ENCODE data around the gene FRAS1.

FRAS1 gene

DNA sequence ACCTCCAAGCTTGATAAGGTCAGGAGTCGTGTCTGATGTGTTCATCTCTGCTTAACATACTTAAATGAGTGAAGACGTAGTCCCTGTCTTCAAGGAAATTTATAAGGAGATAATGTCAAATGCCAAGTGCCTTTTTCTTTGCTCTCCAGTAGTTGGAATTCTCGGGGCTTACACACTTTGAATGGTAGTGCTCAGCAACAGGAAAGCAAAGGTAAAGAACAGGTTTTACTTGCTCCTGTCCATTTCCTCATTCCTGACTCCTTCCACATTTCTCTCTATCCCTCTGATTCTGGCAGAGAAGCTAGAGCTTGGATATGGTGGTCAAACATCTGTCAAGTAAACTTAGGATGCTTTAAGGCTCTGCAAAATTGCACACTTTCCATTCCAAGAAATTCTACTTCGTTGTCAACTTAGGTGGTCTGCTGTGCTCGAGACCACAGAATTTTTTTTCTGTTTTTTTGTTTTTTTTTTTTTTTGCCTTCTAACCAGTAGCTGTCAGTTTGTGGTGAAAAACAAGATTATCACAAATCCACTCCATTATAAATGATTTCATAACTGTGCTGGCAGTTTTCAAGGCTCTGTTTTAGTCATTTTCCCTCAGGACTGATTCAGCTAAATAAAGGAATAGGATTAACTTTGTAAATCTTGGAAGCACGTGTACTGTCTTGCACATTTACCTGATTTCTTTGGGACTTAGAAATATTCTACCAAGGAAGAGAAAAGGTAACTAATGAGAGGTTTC lies 313.7 kb downstream of the FRAS1 start:
- ChIA-PET POLR2A (no interaction called here), CTCF (no interaction called here)
- TF ChIP-seq, protein P1, sequence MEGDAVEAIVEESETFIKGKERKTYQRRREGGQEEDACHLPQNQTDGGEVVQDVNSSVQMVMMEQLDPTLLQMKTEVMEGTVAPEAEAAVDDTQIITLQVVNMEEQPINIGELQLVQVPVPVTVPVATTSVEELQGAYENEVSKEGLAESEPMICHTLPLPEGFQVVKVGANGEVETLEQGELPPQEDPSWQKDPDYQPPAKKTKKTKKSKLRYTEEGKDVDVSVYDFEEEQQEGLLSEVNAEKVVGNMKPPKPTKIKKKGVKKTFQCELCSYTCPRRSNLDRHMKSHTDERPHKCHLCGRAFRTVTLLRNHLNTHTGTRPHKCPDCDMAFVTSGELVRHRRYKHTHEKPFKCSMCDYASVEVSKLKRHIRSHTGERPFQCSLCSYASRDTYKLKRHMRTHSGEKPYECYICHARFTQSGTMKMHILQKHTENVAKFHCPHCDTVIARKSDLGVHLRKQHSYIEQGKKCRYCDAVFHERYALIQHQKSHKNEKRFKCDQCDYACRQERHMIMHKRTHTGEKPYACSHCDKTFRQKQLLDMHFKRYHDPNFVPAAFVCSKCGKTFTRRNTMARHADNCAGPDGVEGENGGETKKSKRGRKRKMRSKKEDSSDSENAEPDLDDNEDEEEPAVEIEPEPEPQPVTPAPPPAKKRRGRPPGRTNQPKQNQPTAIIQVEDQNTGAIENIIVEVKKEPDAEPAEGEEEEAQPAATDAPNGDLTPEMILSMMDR (IDR thresholded peaks at IDR 0.05; ENCODE audit: control extremely low read depth, extremely low read depth, low read depth, missing control alignments), result no peak
- no peak for DNase-seq (ENCODE audit: extremely low spot score)

DNA sequence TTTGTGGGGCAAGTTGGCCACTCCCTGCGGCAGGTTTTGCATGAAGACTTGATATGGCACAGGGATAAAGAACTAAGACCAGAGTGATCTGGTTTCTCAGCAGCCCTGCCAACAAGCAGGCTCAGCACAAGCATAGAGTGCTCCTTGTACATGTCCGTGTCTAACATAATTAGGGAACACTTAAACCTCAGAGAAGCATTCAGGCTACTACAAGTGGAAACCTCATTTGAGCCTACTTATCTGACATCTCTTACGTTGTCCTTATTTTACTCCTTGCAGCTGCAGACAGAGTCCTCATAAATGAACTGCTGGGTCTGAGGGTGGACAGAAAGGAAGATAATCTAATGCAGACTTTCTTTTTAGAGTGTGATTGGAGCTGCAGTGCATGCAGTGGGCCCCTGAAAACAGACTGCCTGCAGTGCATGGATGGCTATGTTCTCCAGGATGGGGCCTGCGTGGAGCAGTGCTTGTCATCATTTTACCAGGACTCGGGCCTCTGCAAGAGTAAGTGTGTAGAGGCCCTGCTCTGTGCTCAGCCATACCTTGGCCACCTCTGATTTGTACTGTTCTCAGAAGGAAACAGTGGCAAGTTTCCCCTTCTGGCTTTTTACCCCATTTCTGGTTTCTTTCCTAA lies 315.3 kb downstream of the FRAS1 start:
- no peak for DNase-seq (ENCODE audit: extremely low spot score)
- ChIA-PET CTCF (no interaction called here), POLR2A (no interaction called here)
- TF ChIP-seq, protein P1 (IDR thresholded peaks at IDR 0.05; ENCODE audit: control extremely low read depth, extremely low read depth, low read depth, missing control alignments), result no peak

DNA sequence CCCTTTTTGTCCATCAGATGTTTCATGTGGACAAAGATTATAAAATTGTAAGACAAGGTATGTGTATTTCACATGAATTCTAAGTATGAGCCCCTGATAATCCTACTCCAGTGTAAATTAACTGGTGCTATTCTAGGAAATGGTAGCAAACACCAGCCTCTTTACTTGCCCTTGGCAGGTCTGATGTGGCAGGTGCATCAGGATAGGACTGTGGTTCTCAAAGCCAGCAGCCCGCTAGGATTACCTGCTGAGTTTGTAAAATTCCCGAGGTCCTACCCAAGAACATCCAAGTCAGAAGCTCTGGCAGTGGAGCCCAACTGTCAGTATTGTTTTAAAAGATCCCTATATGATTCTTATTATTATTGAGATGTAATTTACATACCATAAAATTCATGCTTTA lies 320.4 kb downstream of the FRAS1 start:
- POLR2A ChIA-PET, result no interaction called here
- DNase-seq (ENCODE audit: extremely low spot score), result no peak
- TF ChIP-seq, protein P1 (IDR thresholded peaks at IDR 0.05; ENCODE audit: control extremely low read depth, extremely low read depth, low read depth, missing control alignments), result no peak
- CTCF ChIA-PET, result no interaction called here

DNA sequence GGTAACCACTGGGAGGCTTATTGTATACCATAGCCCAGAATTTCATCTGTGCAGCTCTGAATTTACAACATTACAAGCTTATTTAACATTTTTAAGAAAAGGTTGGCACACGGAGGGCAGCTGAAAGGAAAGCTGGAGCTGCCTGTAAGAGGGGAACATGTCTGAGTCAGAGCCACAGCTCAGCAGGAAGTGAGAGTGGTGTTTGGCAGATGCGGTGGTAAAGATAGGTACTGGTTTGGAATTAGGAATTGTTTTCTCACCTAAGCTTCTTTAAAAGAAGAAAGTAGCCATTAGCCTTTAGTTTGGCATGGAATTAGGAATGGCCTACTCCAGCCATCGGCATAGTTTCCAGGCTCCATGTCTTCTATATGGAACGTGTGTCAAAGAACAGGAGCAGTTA lies 321.9 kb downstream of the FRAS1 start:
- ChIA-PET CTCF (interaction anchor here (1.2 kb wide), 1 partner anchor 11 kb away, joined by 3 read pairs; no protein-coding TSS in a partner anchor), POLR2A (no interaction called here)
- no peak for DNase-seq (ENCODE audit: extremely low spot score)
- TF ChIP-seq, protein P1 (IDR thresholded peaks at IDR 0.05; ENCODE audit: control extremely low read depth, extremely low read depth, low read depth, missing control alignments), result no peak

DNA sequence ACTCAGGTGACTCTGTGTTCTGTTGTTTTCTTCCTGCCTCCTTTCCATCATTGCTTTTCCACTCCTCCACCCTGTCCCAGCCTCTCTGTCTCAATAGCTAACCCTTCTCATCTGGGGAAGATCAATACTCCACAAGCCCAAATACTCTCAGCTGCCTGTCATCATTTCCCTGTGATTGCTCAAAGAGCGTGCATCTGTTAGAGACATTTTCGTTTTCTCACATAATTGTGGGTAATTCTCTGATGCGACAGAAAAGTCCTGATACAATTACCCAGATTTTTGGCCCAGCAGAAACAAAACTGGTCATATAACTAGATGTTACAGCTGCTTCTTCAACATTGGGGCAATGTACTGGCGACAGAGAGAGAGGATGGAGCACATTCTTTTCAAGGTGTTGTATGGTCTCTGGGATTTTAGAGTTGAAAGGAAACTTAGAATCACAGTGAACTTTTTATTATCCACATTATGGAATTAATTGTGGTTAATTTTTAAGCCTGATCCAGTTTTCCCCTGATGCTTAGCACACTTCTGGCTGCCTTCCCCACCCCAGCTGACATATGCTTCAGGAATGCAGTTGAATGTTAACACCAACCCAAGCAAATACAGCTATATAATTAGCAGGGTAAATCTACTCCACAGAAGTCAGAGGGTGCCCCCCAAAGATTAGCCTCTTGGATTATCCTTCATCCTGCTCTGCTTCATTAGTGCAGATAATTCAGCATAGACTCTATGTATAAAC lies 323.0 kb downstream of the FRAS1 start:
- ChIA-PET POLR2A (no interaction called here), CTCF (interaction anchor here (1.2 kb wide), 1 partner anchor 10 kb away, joined by 3 read pairs; no protein-coding TSS in a partner anchor)
- TF ChIP-seq, protein P1 (IDR thresholded peaks at IDR 0.05; ENCODE audit: control extremely low read depth, extremely low read depth, low read depth, missing control alignments), result no peak
- DNase-seq (ENCODE audit: extremely low spot score), result no peak

DNA sequence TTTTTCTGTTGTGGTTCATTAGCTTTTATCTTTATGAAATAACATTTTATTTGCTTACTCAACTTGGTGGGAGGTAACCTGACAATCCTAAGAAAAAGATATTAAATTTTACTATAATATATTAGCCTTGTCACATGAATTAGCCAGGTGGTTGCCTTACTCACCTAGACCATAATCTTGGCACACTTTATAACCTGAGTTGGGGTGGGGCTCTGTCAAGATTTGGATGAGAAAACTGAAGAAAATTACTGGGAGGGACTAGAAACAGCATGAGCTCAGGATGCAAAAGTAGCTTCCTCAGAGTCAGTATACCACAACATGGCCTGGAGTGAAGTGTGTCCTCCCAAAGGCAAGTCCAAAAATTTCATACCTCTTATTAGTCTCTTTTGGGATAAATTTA lies 329.6 kb downstream of the FRAS1 start:
- ChIA-PET CTCF (interaction anchor here (1.0 kb wide), 1 partner anchor 13 kb away, joined by 3 read pairs; no protein-coding TSS in a partner anchor), POLR2A (no interaction called here)
- TF ChIP-seq, protein P1 (IDR thresholded peaks at IDR 0.05; ENCODE audit: control extremely low read depth, extremely low read depth, low read depth, missing control alignments), result no peak
- DNase-seq (ENCODE audit: extremely low spot score), result no peak
